Mucosa of gallbladder (tissue), 1 donor: ENCODE measurements around the gene MMD2. TPM values are rescaled to one million over a fixed set of nuclear protein-coding genes. Genes with fewer than 3 reads are reported as not detected.
"Not testable (repeated sequence)": the region's sequence is repeated elsewhere in the genome, so short reads cannot be mapped to it uniquely, and the experiment has no call there.

Experiments
- DNase-seq: peaks from one replicate; pipeline ENCODE4 v3.0.0-alpha.2; 2020; ENCODE audit warnings: low spot score
- total RNA-seq: library from RNA; stranded (reverse); gene quantifications from one replicate; pipeline ENCODE4 v1.2.1, GENCODE V29; 2021
- donor health status: DM: no; HTN: no; CAD: no.

Gene MMD2
- total RNA-seq, 1 donor from 2014 or later = not detected

- no peak for DNase-seq
Observed at GRCh38 chr7:4894482-4894881, 64.5 kb downstream of the MMD2 start.

- no peak for DNase-seq
Observed at GRCh38 chr7:4893929-4894475, 65.0 kb downstream of the MMD2 start.

GRCh38 chr7:4893188-4893587, 65.8 kb downstream of the MMD2 start:
- DNase-seq = not testable (repeated sequence)

DNA sequence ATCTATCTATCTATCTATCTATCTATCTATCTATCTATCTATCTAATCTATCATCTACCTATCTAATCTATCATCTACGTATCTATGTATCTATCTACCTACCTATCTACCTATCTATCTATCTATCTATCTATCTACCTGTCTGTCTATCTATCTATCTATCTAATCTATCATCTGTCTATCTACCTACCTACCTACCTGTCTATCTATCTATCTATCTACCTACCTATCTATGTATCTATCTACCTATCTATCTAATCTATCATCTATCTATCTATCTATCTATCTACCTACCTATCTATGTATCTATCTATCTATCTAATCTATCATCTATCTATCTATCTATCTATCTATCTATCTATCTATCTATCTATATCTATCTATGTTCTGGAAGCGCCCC, 67.5 kb downstream of the MMD2 start:
- DNase-seq = not testable (repeated sequence)

- no peak for DNase-seq
Observed at GRCh38 chr7:4889682-4890081, 69.3 kb downstream of the MMD2 start.

GRCh38 chr7:4888161-4888560, 70.8 kb downstream of the MMD2 start:
- no peak for DNase-seq

DNA sequence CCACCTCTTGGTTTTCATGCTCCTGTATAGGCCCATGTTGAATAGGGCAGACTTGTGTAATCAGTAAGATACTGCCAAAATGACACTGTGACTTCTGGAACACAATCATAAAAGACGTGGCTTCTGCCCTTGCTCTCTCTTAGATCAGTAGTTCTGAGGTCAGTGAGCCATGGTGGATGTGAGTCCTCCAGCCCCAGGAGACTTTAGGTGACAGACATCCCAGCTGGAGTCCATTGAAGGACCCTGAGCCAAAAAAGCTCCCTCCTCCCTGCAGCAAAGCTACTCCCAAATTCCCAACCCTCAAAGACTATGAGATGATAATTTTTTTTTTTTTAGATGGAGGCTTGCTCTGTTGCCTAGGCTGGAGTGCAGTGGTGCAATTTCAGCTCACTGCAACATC, 72.3 kb downstream of the MMD2 start:
- no peak for DNase-seq

- no peak for DNase-seq
Observed at GRCh38 chr7:4885317-4885807, 73.6 kb downstream of the MMD2 start.

GRCh38 chr7:4884164-4884563, 74.8 kb downstream of the MMD2 start:
- no peak for DNase-seq

- peak; percentile 86 for DNase-seq
Observed at GRCh38 chr7:4883372-4884144, 75.4 kb downstream of the MMD2 start, which contains the start of gene RADIL. TSS of gene RADIL (minus strand) at chr7:4883716. CDS start at chr7:4878139, 5,577 bp downstream.

GRCh38 chr7:4883033-4883371, 76.0 kb downstream of the MMD2 start:
- DNase-seq = no peak

DNA sequence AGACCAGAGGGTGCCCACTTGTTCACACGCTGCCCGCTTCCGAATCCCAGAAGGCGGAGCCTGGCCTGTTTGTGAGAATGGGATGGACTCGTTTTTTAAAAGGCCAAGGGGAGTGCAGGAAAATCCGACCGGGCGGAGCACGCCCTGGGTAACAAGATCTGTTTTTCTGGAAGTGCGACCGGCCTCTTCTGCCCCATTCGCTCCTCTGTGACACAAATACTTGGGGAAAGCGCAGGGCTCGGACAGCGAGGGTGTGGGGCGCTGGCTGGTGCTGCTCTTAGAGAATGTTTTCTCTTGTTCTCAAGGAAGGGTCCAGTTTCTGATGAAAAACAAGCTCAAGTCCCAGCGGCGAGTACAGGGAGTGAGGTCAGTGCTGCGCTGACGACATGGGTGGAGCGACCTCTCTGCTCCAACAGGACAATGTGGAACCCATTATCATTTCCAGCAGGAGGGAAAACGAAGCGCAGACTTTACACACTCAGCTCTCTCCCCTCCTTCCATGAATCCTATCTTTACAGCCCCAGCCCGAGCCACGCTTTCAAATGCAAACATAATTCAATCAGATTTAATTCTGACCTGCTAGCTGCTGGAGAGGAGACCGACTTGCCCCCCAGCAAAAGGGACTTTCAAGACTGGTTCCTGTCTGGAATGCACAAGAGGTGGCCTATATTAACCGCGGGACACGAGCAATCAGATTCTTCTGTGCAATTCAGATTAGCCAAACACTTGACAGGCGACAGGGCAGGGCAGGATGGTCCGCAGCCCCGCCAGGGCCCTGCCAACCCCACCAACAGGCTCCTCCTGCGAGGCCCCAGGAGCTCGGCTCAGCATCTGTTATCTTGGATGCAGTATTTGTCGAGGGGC, 76.6 kb downstream of the MMD2 start:
- DNase-seq = peak; percentile 33

- no peak for DNase-seq
Observed at GRCh38 chr7:4880218-4880617, 78.8 kb downstream of the MMD2 start.

DNA sequence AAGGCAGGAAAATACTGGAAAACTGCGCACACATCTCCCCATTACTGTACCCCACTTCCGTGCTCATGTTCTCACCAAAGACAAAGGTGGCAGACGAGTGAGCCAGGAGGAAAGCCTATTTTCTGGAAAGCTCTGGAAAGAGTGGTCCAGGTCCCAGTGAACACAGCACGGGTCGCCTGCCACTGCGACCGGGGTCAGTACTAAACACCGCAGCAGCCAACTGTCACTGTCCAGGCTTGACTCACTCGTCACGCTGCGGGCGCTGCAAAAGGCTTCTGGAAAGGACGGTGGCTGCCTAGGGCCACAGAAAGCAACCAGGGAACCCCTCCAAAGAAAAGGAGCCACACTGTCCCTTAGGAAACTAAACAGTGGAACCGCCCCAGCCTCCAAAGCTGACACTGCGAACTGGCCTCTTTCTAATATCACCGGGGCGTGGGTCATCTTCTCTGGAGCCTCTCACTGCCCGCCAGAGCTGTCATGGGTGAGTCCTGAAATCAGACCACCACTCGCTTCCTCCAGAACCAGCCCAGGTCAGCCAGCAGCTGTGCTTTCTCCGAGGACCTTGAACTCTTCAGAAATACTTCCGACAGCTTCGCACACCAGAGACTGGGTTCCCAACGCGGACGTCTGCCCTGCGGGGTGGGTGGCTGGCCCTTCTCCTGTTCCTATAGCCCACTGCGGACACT, 79.4 kb downstream of the MMD2 start:
- no peak for DNase-seq

GRCh38 chr7:4878336-4879335, 80.4 kb downstream of the MMD2 start:
- no peak for DNase-seq

- DNase-seq = no peak
Observed at GRCh38 chr7:4876586-4876985, 82.4 kb downstream of the MMD2 start.

DNA sequence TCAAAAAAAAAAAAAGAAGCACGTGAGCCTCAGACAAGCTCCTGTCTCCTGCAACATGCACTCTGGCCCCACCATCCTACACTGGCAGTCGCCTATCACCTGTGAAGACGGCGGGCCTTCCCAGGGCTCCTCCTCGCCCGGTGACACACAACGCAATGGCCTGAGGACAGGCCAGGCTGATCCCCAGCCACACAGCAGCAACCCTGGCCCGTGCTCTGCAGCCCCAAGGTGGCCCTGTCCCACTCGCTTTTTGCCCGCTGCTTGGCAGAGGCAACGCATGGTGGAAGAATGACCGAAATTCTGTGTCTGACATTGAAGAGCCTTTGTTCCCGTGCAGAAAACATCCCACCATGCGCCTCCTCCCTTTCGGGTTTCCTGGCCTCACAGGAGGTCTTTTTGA, 83.6 kb downstream of the MMD2 start:
- no peak for DNase-seq

GRCh38 chr7:4873071-4873944, 85.7 kb downstream of the MMD2 start:
- no peak for DNase-seq

GRCh38 chr7:4871930-4872675, 86.9 kb downstream of the MMD2 start:
- no peak for DNase-seq
